ENCODE results near the gene GABRD.
"Not testable (repeated sequence)": the region's sequence is repeated elsewhere in the genome, so short reads cannot be mapped to it uniquely, and the experiment has no call there.

Gene GABRD

GRCh38 chr1:2019172-2019543 lies at the start of gene GABRD:
Gene GABRD (plus strand): TSS chr1:2019345. CDS start chr1:2019424, 79 bp downstream.
- DNase-seq (ENCODE audit: low spot score) = no peak

- DNase-seq (ENCODE audit: low spot score) = no peak
These were observed 49.6 kb upstream of the GABRD start for GRCh38 chr1:1969505-1969900.

- DNase-seq (ENCODE audit: low spot score) = no peak
These were observed 49.0 kb upstream of the GABRD start for GRCh38 chr1:1969953-1970716.

- no peak for DNase-seq (ENCODE audit: low spot score)
These were observed 48.1 kb upstream of the GABRD start for GRCh38 chr1:1971017-1971416.

GRCh38 chr1:1971688-1972087 lies 47.5 kb upstream of the GABRD start:
- no peak for DNase-seq (ENCODE audit: low spot score)

GRCh38 chr1:1972976-1973715 lies 46.0 kb upstream of the GABRD start:
- DNase-seq (ENCODE audit: low spot score) = no peak

- DNase-seq (ENCODE audit: low spot score) = no peak
These were observed 45.2 kb upstream of the GABRD start for GRCh38 chr1:1973716-1974642.

GRCh38 chr1:1974834-1975233 lies 44.3 kb upstream of the GABRD start:
- no peak for DNase-seq (ENCODE audit: low spot score)

- no peak for DNase-seq (ENCODE audit: low spot score)
These were observed 43.6 kb upstream of the GABRD start for GRCh38 chr1:1975535-1975934.

GRCh38 chr1:1976031-1976430 lies 43.1 kb upstream of the GABRD start:
- no peak for DNase-seq (ENCODE audit: low spot score)

GRCh38 chr1:1978108-1978507 lies 41.0 kb upstream of the GABRD start:
- no peak for DNase-seq (ENCODE audit: low spot score)

GRCh38 chr1:1978690-1979481 lies 40.3 kb upstream of the GABRD start:
- DNase-seq (ENCODE audit: low spot score) = not testable (repeated sequence)

- DNase-seq (ENCODE audit: low spot score) = no peak
These were observed 39.5 kb upstream of the GABRD start for GRCh38 chr1:1979482-1980165.

GRCh38 chr1:1980467-1981141 lies 38.5 kb upstream of the GABRD start:
- no peak for DNase-seq (ENCODE audit: low spot score)

- DNase-seq (ENCODE audit: low spot score) = no peak
These were observed 38.0 kb upstream of the GABRD start for GRCh38 chr1:1981142-1981500.

- DNase-seq (ENCODE audit: low spot score) = not testable (repeated sequence)
These were observed 37.4 kb upstream of the GABRD start for GRCh38 chr1:1981631-1982327.

GRCh38 chr1:1982379-1983232 lies 36.5 kb upstream of the GABRD start:
- no peak for DNase-seq (ENCODE audit: low spot score)

- no peak for DNase-seq (ENCODE audit: low spot score)
These were observed 34.5 kb upstream of the GABRD start for GRCh38 chr1:1984560-1985070.

Data from CD4-positive, alpha-beta T cell treated with Interleukin-15 for 4 hours (primary cell).